HG03039 (cell line): ENCODE measurements around the gene SLC41A3.
"Not testable (repeated sequence)": the region's sequence is repeated elsewhere in the genome, so short reads cannot be mapped to it uniquely, and the experiment has no call there.

Experiments used
- ATAC-seq: cut with Tn5 transposase; IDR thresholded peaks from one replicate; pipeline ENCODE4 v1.9.1; 2021; ENCODE audit warnings: mild to moderate bottlenecking, moderate library complexity; ENCODE audit not compliant: unreplicated experiment

Gene SLC41A3

GRCh38 chr3:125960456-125961288, 123.3 kb downstream of the SLC41A3 start:
- no peak for ATAC-seq

GRCh38 chr3:125960066-125960424, 123.9 kb downstream of the SLC41A3 start:
- ATAC-seq: no peak

- no peak for ATAC-seq
Measured at GRCh38 chr3:125959317-125960065, 124.4 kb downstream of the SLC41A3 start.

GRCh38 chr3:125958511-125959316, 125.2 kb downstream of the SLC41A3 start:
- no peak for ATAC-seq

GRCh38 chr3:125957674-125958510, 126.0 kb downstream of the SLC41A3 start:
- no peak for ATAC-seq

GRCh38 chr3:125957020-125957419, 126.9 kb downstream of the SLC41A3 start:
- ATAC-seq: not testable (repeated sequence)
